GM11168 (cell line): ENCODE results near the gene COPB2.
"Not testable (repeated sequence)": the region's sequence is repeated elsewhere in the genome, so short reads cannot be mapped to it uniquely, and the experiment has no call there.

Experiments
- in situ Hi-C: fragments of 300-500 bp; cut with MboI; formaldehyde crosslinking; loops from one replicate; pipeline ENCODE4 v1.12.0; 2022; ENCODE audit warnings: low sequenced_read_pairs; ENCODE audit not compliant: unreplicated experiment

The COPB2 gene

DNA sequence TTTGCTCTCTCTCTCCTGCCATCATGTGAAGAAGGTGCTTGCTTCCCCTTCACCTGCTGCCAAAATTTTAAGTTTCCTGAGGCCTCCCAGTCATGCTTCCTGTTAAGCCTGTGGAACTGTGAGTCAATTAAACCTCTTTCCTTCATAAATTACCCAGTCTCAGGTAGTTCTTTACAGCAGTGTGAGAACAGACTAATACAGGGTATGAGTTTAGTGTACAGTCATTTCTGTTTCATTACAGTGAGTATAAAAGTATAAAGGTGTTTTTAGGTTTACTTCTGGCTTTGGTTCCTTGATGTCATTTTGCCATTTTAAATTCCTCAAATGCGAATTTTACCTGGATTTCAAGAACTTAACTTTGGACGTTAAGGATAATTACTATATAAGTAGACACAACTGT, 7.2 kb downstream of the COPB2 start:
- in situ Hi-C loops, result not testable (repeated sequence)

DNA sequence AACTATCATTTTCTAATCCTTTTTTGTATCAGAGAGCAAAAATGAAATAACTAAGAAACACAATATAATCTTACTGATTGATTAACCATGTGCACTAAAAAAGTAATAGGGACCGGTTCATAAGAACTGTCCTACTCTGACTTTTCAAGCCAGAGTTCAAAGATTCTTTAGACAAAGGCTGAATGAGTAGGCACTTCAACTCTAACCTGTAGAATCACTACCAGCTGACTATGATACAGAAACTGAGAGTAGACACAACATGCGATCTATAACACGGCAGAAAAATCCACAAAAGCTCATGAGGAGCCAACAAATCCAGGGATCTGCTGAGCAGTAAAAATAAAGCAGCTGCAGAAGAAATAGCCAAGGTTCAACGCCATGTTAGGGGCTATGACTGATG, 8.9 kb downstream of the COPB2 start:
- in situ Hi-C loops, result no loop called here

- in situ Hi-C loops, result no loop called here
Measured at GRCh38 chr3:139378587-139379241, 10.7 kb downstream of the COPB2 start.

DNA sequence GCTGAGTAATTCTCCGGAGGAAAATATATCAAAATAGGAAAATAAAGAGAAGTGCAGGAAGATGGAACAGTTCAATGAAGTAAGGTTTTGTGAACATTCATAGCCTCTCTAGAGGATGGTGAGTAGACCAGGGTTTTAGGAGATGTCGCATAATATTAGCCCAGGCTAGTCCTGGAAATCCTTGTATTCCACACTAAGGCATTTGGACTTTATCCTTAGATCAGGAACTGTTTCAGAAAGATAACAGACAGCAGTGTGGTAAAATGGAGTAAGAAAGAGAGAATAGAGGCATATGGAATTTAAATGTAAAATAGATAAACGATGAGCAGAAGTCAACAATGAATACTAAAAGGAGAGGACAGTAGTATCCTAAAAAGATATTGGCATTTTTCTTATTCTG, 12.1 kb downstream of the COPB2 start:
- in situ Hi-C loops, result no loop called here

- in situ Hi-C loops, result no loop called here
Measured at GRCh38 chr3:139374099-139374498, 15.3 kb downstream of the COPB2 start.

GRCh38 chr3:139364549-139364948, 24.9 kb downstream of the COPB2 start:
- in situ Hi-C loops, result no loop called here

GRCh38 chr3:139361276-139361675, 28.2 kb downstream of the COPB2 start:
- in situ Hi-C loops, result no loop called here

GRCh38 chr3:139358841-139359562, 30.4 kb downstream of the COPB2 start:
- in situ Hi-C loops, result no loop called here

DNA sequence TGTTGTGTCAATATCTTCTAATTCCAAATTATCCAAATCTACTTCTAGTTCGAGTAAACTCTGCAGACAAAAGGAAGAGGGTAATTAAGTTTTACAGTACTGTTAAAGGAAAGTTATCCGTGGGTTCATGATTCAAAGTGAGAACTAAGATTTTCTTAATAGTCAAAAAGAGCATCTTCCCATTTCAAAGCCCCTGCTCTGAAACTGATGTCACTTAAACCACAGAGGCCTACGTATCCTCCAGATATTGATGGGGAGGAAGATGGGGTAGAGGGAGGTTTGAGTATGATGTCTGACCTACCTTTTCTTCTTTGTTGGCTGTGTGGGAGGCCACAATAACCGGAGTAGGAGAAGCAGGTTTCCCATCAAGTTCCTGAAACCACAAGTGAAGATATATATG, 31.5 kb downstream of the COPB2 start:
- in situ Hi-C loops, result no loop called here

DNA sequence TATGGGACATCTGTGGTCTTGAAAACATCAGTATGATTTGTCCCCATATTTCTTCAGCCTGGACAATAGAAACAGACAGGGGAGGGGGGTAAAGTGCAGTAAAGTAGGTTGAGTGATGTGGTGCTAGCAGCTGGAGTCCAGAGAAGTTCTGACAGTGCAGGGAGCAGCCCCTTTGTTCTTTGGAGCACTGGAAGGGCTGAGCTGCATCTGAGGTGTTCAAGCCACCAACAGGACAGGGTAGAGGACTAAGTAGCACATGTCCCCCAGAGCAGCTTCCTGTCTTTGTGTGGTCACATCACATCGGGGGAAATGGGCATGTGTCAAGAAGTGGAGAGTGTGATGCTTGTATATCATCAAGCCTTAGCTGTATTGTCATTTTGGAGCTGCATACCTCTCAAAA, 33.6 kb downstream of the COPB2 start:
- in situ Hi-C loops, result no loop called here

DNA sequence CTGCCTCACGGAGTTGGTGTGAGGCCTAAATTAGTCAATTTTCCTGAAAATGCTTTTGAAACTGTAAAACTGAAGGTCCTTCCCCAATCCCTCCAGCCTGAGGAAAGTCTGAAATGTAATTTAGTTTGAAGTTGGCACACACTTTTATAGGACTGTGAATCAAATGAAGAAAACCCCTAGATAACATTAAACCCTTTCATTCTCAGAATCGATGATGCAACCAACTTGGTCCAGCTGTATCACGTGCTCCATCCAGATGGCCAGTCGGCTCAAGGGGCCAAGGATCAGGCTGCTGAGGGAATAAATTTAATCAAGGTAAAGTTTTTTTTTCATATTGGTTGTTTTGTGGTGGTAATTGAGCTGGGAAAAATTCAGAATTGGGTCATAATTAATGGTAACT, 34.0 kb downstream of the COPB2 start:
- in situ Hi-C loops, result no loop called here

GRCh38 chr3:139354661-139355060, 34.8 kb downstream of the COPB2 start:
- in situ Hi-C loops, result no loop called here

DNA sequence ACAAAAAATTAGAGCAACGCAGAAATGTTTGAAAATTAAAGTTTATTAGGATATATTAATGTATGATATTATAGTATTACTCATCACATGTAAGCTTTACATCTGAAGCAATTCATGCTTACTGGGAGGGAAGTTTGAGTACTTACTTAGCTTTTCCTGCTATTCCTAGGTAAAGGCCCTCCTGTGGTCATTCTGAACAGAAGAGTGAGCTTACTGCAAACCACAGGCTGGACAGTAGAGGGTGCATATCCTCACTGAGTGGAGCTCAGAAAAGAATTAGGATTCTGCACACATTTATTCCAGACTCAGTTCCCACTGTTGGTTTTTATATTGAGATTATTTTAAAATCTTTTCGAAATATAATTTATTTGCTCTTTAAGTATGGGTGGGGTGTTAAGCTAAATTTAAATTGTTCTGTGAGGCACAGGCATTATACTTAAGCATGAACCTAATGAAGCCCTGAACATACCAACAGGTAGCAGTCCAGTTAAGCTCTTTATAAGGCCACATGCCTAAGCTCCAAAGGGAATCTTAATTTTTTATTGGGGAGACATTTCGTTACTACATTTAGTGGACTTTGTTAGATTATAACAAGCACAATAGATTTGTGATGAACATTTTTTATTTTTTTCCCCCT, 35.4 kb downstream of the COPB2 start:
- in situ Hi-C loops, result no loop called here

- in situ Hi-C loops, result loop anchor here (25.0 kb wide), 1 partner anchor 659 kb away; no protein-coding TSS in a partner anchor
Measured at GRCh38 chr3:139346771-139347170, 42.7 kb downstream of the COPB2 start.

DNA sequence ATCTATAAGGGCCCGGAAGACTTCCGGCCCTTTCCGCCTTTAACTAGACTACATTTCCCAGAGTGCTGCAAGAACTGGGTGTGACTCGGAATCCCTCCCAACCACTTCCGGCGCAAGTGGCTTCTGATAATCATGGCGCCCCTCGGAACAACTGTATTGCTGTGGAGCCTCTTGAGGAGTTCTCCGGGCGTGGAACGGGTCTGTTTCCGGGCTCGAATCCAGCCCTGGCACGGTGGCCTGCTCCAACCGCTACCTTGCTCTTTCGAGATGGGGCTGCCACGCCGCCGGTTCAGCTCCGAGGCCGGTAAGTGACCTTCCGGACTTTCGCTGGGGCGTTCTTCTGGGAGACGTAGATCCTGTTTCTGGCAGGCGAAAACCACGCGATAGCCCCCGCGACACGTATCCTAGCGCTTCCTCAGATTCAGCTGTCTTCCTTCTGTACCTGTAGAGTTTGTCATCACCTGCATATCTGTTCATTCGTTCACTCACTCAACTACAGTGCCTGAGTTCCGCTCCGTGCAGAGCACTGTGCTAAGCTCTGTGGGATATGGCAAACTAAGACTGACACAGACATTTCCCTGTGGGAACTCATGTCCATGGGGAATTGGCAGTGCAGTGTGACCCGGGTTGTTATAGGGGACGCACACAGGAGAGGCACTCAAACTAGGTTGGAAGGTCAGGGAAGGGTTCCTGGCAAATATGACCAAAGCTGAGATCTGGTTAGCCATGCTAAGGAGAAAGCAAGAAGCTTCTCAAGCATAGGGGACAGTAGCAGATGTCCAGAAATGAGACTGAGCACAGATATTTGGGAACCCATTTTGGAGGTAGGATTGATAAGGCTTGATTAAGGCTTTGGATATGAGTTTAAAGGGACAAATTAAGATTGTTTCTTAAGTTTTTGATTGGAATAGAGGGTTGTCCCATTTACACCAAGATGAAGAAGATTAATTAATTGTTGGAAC, 45.3 kb downstream of the COPB2 start, which contains the start of gene MRPS22:
TSS of gene MRPS22 (plus strand) at position 126 of the 962 bp plus-strand sequence. CDS start at position 133, 7 bp downstream.
- in situ Hi-C loops, result loop anchor here (25.0 kb wide), 1 partner anchor 657 kb away; no protein-coding TSS in a partner anchor

DNA sequence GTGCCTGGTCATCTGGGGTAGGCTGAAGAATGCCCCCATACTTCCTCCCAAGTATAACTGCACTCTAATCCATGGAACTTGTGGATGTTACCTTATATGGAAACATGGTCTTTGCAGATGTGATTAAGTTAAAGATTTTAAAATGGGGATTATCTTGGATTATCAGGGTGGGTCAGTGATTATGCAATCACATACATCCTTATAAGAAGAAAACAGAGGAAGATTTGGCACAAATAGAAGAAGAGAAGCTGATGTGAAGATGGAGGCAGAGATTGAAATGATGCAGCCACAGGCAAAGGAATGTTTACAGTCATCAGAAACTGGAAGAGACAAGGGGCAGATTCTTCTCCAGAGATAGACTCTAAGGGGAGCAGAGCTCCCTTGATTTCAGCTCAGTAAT, 47.4 kb downstream of the COPB2 start:
- in situ Hi-C loops, result loop anchor here (25.0 kb wide), 1 partner anchor 655 kb away; no protein-coding TSS in a partner anchor

GRCh38 chr3:139340784-139341183, 48.7 kb downstream of the COPB2 start:
- in situ Hi-C loops, result loop anchor here (25.0 kb wide), 1 partner anchor 653 kb away; no protein-coding TSS in a partner anchor

DNA sequence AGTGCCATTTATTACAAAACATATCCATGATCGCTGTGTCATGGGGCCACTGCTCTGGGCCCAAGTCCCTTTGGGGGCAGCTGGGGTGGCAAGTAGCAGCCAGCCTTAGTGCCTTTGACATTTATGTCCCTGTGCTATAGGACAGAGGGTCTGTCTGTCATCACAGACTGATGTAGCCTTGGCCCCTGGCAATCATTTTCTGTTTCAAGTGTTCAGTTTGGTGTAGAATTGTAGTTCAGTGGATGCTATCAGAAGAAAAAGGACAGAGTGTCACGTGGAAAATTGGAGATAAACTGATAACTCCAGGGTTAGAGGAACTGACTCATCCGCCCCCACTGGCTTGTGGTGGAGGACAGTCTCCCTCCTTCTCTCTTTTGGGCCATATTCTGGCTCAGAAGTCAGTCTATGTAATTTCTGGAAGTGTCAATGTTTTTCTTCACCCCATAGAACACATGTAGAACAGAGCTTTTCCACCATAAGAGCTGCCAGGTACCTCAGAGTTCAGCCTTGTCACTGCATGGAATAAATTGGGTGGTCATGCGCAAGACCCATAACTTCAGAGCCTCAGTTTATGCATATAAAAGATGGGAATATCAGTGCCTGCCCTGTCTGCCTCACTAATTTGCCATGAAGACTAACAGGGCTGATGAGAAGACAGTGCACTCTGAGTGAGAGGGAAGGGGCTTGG, 50.1 kb downstream of the COPB2 start:
- in situ Hi-C loops, result loop anchor here (25.0 kb wide), 1 partner anchor 652 kb away; no protein-coding TSS in a partner anchor

- in situ Hi-C loops, result loop anchor here (25.0 kb wide), 1 partner anchor 651 kb away; no protein-coding TSS in a partner anchor
Measured at GRCh38 chr3:139338405-139338804, 51.0 kb downstream of the COPB2 start.
